SK-N-SH (cell line): Measurements from ENCODE around the gene LAGE3.

Source experiments
- MAX ChIP-seq: IDR thresholded peaks from 2 replicates; pipeline ENCODE4 v1.4.0; 2012; ENCODE audit warnings: low read depth
- REST ChIP-seq: IDR thresholded peaks from 2 replicates; pipeline ENCODE4 v1.6.1; 2012; ENCODE audit warnings: mild to moderate bottlenecking, low read depth, low read length, moderate library complexity
- USF2 ChIP-seq: fragments of 150-350 bp; IDR thresholded peaks from 2 replicates; pipeline ENCODE4 v1.6.1; 2017; ENCODE audit warnings: antibody characterized with exemption, low read length, low read depth, borderline replicate concordance

- TF ChIP-seq USF2, result no peak
- TF ChIP-seq REST, result no peak
- TF ChIP-seq MAX, result no peak
These were observed 30.4 kb upstream of the LAGE3 start for GRCh38 chrX:154509455-154509854.
